ENCODE data around the gene CEP350.
"Not testable (repeated sequence)": the region's sequence is repeated elsewhere in the genome, so short reads cannot be mapped to it uniquely, and the experiment has no call there.

Gene CEP350

GRCh38 chr1:179939941-179940340, 14.7 kb upstream of the CEP350 start:
- DNase-seq (ENCODE audit: low spot score): no peak

DNA sequence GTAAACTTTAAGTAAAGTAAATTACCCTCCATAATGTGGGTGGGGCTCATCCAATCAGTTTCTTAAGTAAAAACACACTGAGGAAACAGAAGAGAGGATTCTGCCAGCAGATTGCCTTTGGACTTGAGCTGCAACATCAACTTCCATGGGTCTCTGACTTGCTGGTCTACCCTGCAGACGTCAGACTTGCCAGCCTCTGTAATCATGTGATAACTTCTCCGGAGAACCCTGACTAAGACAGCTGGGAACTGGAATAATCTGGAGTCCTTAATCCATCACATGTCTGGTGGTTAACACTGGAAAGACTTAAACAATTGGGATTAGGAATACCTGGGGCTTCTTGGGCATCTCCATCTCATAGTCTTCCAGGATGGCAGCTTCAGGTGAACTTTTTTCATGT, 13.2 kb upstream of the CEP350 start:
- no peak for DNase-seq (ENCODE audit: low spot score)

DNA sequence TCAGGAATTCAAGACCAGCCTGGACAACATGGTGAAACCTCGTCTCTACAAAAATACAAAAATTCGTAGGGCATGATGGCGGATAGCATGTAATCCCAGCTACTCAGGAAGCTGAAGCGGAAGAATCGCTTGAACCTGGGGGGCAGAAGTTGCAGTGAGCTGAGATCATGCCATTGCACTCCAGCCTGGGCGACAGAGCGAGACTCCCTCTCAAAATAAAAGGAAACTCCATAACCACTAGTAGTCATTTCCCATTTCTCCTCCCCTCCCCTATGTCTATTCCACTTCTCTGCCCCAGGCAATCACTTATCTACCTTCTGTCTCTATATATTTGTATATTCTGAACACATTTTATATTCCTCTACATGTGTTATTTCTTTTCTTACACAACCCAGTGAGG, 4.0 kb upstream of the CEP350 start:
- DNase-seq (ENCODE audit: low spot score): no peak

- DNase-seq (ENCODE audit: low spot score): no peak
These were observed 3.0 kb upstream of the CEP350 start for GRCh38 chr1:179951383-179952144.

- DNase-seq (ENCODE audit: low spot score): no peak
These were observed 2.4 kb upstream of the CEP350 start for GRCh38 chr1:179952186-179952585.

DNA sequence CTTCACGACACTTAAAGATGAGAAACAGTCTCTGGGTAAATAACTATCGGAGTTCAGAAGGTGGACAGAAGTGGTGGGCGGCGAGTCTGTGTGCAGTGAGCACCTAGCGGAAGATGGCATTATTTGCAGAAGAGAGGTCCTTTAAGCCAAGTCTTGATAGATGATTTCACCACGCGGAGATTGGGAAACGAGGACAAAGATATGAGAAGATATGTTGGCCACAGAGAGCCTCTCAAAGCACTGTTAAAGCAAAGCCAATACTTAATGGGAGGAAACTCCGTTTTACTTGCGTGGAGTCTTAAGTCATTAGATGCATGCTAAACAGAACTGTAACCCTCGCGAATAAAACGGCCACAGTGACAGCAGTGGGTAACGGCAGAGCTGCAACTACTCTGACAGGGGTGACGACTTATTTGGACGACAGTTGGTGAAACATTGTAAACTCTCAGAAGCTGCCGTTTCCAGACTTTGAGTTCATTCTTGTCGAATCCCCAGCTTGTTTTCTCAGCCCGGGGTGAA, 577 bp upstream of the CEP350 start:
- no peak for DNase-seq (ENCODE audit: low spot score)

DNA sequence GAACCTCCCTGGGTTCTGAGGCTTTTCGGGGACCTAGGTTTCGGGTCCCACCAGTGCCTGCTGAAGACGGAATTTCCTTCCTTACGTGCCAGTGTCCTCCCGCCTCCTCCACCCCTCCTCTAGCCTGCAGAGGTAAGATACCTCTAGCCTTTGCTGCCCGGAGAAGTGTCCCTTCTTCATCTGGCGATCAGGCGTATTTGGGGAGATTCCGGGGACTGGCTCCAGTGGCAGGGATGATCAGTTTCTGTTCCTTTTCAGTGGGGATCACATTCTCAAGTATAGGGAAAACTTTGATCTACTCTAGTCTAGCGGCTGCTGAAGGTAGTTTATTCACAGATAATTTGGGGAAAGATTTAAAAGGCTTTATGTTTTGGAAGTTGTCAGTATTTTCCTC, 674 bp downstream of the CEP350 start:
- no peak for DNase-seq (ENCODE audit: low spot score)

GRCh38 chr1:179955731-179956130, 1.1 kb downstream of the CEP350 start:
- DNase-seq (ENCODE audit: low spot score): no peak

GRCh38 chr1:179958359-179958758, 3.7 kb downstream of the CEP350 start:
- no peak for DNase-seq (ENCODE audit: low spot score)

- DNase-seq (ENCODE audit: low spot score): not testable (repeated sequence)
These were observed 7.6 kb downstream of the CEP350 start for GRCh38 chr1:179962168-179962567.

DNA sequence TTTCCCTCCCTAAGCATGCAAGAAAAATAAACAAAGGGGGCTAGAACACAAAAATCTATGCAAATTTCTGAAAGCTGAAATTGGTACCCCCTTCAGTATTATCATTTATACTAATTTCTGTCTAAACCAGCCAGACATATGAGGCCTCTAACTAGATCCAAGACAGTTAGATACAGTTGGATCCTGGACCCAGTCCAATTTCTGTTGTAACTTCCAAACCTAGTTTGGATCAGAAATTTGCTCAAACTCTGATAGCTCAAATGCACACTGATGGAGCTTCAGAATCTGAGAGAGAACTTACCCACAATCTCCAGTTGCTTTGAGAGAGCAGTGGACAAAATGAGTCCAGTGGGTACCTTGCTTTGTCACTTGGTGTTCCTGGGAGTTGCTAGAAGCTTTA, 11.9 kb downstream of the CEP350 start:
- DNase-seq (ENCODE audit: low spot score): no peak

DNA sequence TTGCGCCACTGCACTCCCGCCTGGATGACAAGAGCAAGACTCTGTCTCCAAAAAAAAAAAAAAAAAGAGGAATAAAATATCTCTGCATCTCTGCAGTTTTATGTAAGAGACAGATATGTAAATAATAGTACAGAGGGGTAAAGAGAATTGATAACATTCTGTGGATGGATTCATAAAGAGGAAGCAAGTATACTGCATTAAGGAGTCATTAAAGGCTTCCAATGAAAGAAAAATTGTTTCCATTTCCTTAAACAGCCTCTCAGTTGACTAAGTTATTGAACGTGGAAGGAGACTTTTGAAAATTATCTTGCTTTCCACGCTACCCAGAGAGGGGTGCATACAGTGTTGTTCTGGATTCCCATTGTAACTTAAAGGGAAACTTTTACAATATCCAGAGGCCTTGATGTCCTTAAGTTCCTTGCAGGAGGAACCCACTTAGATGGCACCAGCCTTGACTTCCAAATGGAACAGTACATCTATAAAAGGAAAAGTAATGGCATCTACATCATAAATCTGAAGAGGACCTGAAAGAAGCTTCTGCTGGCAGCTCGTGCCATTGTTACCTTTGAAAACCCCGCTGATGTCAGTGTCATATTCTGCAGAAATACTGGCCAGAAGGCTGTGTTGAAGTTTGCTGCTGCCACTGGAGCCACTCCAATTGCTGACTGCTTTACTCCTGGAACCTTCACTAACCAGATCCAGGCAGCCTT, 13.8 kb downstream of the CEP350 start:
- DNase-seq (ENCODE audit: low spot score): no peak

DNA sequence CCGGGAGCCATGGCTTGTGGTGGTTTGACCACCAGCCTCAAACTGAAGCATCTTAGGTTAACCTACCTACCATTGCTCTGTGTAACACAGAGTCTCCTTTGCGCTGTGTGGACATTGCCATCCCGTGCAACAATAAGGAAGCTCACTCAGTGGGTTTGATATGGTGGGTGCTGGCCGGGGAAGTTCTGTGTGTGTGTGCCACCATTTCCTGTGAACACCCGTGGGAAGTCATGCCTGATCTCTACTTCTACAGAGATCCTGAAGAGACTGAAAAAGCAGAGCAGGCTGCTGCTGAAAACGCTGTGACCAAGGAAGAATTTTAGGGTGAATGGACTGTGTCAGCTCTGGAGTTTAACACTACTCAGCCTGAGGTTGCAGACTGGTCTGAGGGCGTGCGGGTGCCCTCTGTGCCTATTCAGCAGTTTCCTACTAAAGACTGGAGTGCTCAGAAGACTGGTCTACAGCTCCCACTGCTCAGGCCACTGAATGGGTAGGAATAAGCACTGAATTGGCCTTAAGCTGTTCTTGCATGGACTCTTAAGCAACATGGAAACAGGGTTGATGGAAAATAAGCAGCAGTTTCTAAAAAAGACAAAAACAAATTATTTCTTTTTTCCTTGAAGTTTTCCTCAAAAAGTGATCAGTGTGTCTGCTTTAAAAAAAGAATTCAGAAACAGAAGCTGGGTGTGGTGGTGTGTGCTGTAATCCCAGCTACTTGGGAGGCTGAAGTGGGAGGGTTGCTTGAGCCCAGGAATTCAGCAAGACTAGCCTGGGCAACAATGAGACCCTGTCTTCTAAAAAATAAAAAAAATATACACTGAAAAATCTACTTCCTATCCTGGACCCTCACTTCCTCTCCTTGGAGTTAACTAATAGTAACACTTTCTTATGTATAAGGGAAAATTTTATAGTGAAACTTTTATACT, 14.6 kb downstream of the CEP350 start:
- DNase-seq (ENCODE audit: low spot score): no peak

- DNase-seq (ENCODE audit: low spot score): no peak
These were observed 15.4 kb downstream of the CEP350 start for GRCh38 chr1:179969962-179970361.

- DNase-seq (ENCODE audit: low spot score): no peak
These were observed 17.2 kb downstream of the CEP350 start for GRCh38 chr1:179971563-179972496.

GRCh38 chr1:179973198-179974110, 18.8 kb downstream of the CEP350 start:
- DNase-seq (ENCODE audit: low spot score): no peak

DNA sequence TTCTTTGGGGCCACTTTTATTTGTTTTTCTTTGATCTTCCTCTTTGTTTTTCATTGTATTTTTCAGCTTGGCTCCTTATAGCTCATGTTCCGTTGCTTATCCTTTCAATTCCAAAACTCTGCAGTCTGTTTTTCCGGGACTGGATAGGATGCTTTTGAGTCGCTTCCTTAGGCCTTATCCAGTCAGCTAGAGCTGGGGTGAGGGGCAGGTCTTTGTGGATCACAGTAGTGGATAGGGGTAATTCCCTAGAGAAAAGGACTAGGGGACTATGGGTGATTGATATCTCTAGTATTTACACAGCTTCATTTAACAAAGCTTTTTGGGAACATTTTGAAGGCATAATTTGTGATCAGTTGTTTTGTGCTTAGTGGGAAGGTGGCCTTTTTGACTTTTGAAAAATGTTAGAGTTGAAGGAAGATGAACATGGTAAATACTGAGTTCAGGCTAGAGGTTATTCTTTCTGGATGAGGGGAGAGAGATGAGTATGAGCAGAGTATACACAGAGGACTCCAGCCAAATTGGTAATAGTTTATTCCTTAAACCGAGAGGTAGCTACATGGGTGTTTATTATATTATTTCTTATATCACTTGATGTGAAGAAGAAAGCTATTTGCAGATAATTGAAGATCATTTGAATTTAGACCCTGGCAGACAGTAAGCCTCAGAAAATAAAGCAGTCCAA, 22.5 kb downstream of the CEP350 start:
- DNase-seq (ENCODE audit: low spot score): no peak

DNA sequence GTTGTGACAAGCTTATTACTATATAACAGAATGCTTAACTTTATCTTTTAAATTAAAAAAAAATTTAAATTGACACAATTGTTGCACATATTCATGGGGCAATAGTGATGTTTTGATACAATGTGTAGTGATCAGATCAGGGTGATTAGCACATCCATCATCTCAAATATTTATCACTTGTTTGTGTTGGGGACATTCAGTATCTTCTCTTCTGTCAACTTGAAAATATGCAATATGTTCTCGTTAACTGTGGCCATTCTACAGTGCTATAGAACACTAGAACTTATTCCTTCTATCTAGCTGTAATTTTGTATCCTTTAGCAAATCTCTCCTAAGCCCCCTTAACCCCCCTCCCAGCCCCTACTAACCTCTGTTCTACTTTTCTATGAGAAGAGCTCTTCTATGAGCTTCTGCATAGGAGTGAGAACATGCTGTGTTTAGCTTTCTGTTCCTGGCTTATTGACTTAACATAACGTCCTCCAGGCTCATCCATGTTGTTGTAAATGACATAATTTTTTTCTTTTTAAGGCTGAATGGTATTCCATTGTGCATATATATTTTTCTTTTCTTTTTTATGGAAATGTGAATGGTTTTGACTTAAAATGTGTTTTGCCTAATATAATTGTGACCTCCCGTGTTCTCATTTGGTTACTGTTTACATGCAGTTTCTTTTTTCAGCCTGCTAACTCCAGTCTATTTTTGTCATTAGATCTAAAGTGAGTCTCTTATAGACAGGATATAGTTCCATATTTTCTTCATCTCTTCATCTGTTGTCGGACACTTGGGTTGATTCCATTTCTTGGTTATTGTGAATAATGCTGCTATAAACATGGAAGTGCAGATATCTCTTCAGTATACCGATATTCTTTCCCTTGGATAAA, 23.8 kb downstream of the CEP350 start:
- no peak for DNase-seq (ENCODE audit: low spot score)

GRCh38 chr1:179984101-179984500, 29.5 kb downstream of the CEP350 start:
- no peak for DNase-seq (ENCODE audit: low spot score)
